ENCODE data around the gene RER1. TPM values are rescaled to one million over a fixed set of nuclear protein-coding genes. Genes with fewer than 3 reads are reported as not detected.

Gene RER1
- total and polyA plus RNA-seq, 12 donors, result 55.5 to 107 (median 77.3) TPM

DNA sequence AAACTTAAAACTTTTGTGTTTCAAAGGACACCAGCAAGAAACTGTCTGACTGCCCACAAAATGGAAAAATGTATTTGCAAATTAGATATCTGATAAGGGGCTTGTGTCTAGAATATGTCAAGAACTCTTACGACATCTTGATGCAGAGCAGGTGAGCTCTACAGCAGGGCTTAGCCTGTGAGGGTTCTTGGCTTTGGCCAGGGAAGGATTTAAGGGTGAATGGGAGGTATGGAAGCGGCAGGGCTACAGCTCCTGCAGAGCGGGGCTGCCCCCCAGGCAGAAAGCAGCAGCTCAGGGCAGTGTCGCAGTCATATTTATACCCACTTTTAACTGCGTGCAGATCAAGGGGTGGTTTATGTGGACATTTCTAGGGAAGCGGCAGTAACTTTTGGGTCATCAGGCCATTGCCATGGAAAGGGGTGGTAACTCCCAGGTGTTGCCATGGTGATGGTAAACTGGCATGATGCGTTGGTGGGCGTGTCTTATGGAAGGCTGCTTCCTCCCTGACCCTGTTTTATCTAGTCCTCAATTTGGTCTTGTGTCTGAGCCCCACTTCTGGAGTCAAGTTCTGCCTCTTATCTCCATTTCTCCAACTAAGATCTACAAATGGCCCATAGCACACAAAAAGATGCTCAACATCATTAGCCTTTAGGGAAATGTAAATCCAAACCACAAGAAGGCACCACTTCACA lies 23.4 kb upstream of the RER1 start:
- no peak for DNase-seq
- intact Hi-C loops (cut with DNase I), result no loop called here
- WGBS, 2 donors, result 93 to 99% methylated on average over 8 of the region's 8 CpGs
- no peaks in the 10 kb centered on the region for H3K27me3 ChIP-seq
- H3K27ac ChIP-seq, result no peak overlapping the region
- peaks cover 0 to 22% (median 0%) of the 10 kb centered on the region in 9 donors for H3K36me3 ChIP-seq
- H3K4me1 ChIP-seq, result no peaks in the 10 kb centered on the region
- no peak for TF ChIP-seq CTCF (IDR thresholded peaks at IDR 0.05)
- no peak overlapping the region for H3K4me3 ChIP-seq
- ATAC-seq, result no peak
- peaks cover 0 to 14% (median 5%) of the 10 kb centered on the region in 11 donors for H3K9me3 ChIP-seq

DNA sequence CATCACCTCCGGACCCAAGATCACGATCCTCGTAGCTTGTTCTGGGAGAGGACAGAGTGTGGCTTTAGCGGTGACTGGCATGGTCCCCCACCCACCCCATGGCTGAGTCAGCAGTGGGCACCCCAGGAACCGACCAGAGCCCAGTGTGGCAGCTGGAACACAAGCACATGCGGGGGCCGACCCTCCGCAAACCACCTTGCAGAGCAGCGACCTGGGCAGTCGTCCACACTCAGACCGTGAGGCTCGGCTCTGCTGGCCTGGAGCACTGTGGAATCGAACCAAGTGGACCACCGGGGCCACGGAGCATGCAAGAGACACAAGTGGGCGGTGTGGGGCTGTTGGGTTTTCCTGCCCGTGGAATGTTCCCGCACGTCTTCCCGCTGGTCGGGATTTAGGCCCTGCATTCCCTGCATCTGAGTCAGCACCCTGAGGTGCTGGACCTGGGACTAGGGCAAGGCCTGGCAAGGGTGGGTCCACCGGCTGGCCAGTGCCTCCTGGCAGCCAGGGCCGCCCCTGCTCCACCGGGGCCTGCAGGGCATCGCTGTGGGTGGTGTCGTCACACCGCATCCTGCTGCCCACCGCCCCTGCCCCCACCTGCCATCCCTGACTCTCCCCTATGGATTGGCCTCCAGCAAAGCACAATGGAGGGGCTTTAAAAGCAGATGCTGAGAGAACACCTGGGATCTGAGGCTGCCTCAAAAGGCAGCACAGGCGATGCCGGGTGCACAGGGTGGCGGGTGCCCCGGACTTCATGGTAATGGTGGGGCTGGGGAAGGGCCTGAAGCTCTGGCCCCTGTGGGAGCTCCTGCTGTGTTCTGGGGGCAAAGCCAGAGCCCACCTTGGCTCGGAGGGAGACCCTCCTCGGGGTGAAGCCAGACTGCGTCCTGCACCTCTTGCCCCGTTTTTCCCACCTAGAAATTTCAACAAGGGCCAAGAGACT lies 18.8 kb upstream of the RER1 start:
- Histone ChIP-seq H3K27ac (no peak overlapping the region), H3K36me3 (peaks cover 0 to 22% (median 0%) of the 10 kb centered on the region in 9 donors), H3K4me3 (no peak overlapping the region), H3K4me1 (no peaks in the 10 kb centered on the region), H3K27me3 (no peaks in the 10 kb centered on the region), H3K9me3 (no peaks in the 10 kb centered on the region)
- ATAC-seq (no peak), DNase-seq (no peak)
- WGBS, 2 donors, result 94 to 95% methylated on average over 36 of the region's 36 CpGs
- intact Hi-C loops (cut with DNase I), result loop anchor here in 2 of 10 donors (5.0 to 10.0 kb wide), 2 partner anchors 46 to 48 kb away; no protein-coding TSS in a partner anchor
- TF ChIP-seq CTCF (IDR thresholded peaks at IDR 0.05), result no peak

GRCh38 chr1:2373551-2374251 lies 17.9 kb upstream of the RER1 start:
- Histone ChIP-seq H3K9me3 (no peaks in the 10 kb centered on the region), H3K4me3 (no peak overlapping the region), H3K4me1 (no peaks in the 10 kb centered on the region), H3K36me3 (peaks cover 0 to 22% (median 0%) of the 10 kb centered on the region in 9 donors), H3K27ac (no peak overlapping the region), H3K27me3 (no peaks in the 10 kb centered on the region)
- ATAC-seq (peak in 1 of 8 donors; percentile 13), DNase-seq (no peak)
- WGBS, 2 donors, result 94% methylated on average over 20 of the region's 20 CpGs
- intact Hi-C loops (cut with DNase I), result loop anchor here in 2 of 10 donors (5.0 to 10.0 kb wide), 2 partner anchors 46 to 49 kb away; no protein-coding TSS in a partner anchor
- TF ChIP-seq CTCF (IDR thresholded peaks at IDR 0.05), result no peak

Measured in heart right ventricle (tissue), 16 donors.